Progenitor cell of endocrine pancreas (in vitro differentiated cells): ENCODE measurements around the gene NPAS2. TPM values are rescaled to one million over a fixed set of nuclear protein-coding genes. Genes with fewer than 3 reads are reported as not detected.

ENCODE experiments used
- DNase-seq: peaks from one replicate; pipeline ENCODE4 v3.0.0; 2021; ENCODE audit warnings: low spot score; ENCODE audit not compliant: unreplicated experiment
- H3K27ac Mint-ChIP-seq: 2 replicates; pipeline ENCODE4 v1.8.0; 2021; ENCODE audit warnings: mild to moderate bottlenecking, moderate library complexity, mixed read lengths
- H3K27me3 Mint-ChIP-seq: 2 replicates; pipeline ENCODE4 v1.8.0; 2021; ENCODE audit warnings: mixed read lengths
- H3K36me3 Mint-ChIP-seq: 2 replicates; pipeline ENCODE4 v1.8.0; 2022; ENCODE audit warnings: mixed read lengths; ENCODE audit not compliant: insufficient read depth
- H3K4me1 Mint-ChIP-seq: 2 replicates; pipeline ENCODE4 v1.8.0; 2021; ENCODE audit warnings: low read depth, mixed read lengths
- H3K4me3 Mint-ChIP-seq: 2 replicates; pipeline ENCODE4 v1.8.0; 2021; ENCODE audit warnings: low read depth, mild to moderate bottlenecking, moderate library complexity, mixed read lengths
- H3K9me3 Mint-ChIP-seq: 2 replicates; pipeline ENCODE4 v1.8.0; 2021; ENCODE audit warnings: low read depth, mixed read lengths
- CTCF ChIP-seq: fragments of 200-600 bp; sonication (generic); IDR thresholded peaks from one replicate; pipeline ENCODE4 v1.5.0; 2021; ENCODE audit warnings: antibody characterized with exemption, mild to moderate bottlenecking; ENCODE audit not compliant: unreplicated experiment
- total RNA-seq: library from RNA; stranded (reverse); gene quantifications from 2 replicates; pipeline ENCODE4 v1.2.1, GENCODE V29; 2021

The NPAS2 gene
- total RNA-seq, 1 donor from 2014 or later, result 0.84 TPM

GRCh38 chr2:100987536-100987935 lies 167.6 kb downstream of the NPAS2 start:
- DNase-seq, result no peak
- H3K27ac Mint-ChIP-seq, result no peak overlapping the region
- H3K4me1 Mint-ChIP-seq, result no peaks in the 10 kb centered on the region
- H3K9me3 Mint-ChIP-seq, result no peaks in the 10 kb centered on the region
- TF ChIP-seq CTCF, result no peak
- no peaks in the 10 kb centered on the region for H3K36me3 Mint-ChIP-seq
- peaks cover 17% of the 10 kb centered on the region for H3K27me3 Mint-ChIP-seq
- no peak overlapping the region for H3K4me3 Mint-ChIP-seq

- H3K4me1 Mint-ChIP-seq, result no peaks in the 10 kb centered on the region
- peaks cover 16% of the 10 kb centered on the region for H3K27me3 Mint-ChIP-seq
- no peaks in the 10 kb centered on the region for H3K9me3 Mint-ChIP-seq
- H3K36me3 Mint-ChIP-seq, result no peaks in the 10 kb centered on the region
- no peak for TF ChIP-seq CTCF
- no peak overlapping the region for H3K27ac Mint-ChIP-seq
- DNase-seq, result no peak
- H3K4me3 Mint-ChIP-seq, result no peak overlapping the region
Measured at GRCh38 chr2:100987974-100988373, 168.0 kb downstream of the NPAS2 start.

- no peaks in the 10 kb centered on the region for H3K4me1 Mint-ChIP-seq
- DNase-seq, result no peak
Measured at GRCh38 chr2:100988630-100989417, 168.9 kb downstream of the NPAS2 start.

GRCh38 chr2:100989666-100990065 lies 169.7 kb downstream of the NPAS2 start:
- no peaks in the 10 kb centered on the region for H3K9me3 Mint-ChIP-seq
- no peak for TF ChIP-seq CTCF
- no peak overlapping the region for H3K27ac Mint-ChIP-seq
- H3K4me3 Mint-ChIP-seq, result no peak overlapping the region
- no peaks in the 10 kb centered on the region for H3K36me3 Mint-ChIP-seq
- H3K4me1 Mint-ChIP-seq, result no peaks in the 10 kb centered on the region
- H3K27me3 Mint-ChIP-seq, result peaks cover 16% of the 10 kb centered on the region
- DNase-seq, result no peak

More at GRCh38 chr2:100988630-100989417, 168.9 kb downstream of the NPAS2 start:
- Mint-ChIP-seq H3K27ac (no peak overlapping the region), H3K9me3 (no peaks in the 10 kb centered on the region), H3K4me3 (no peak overlapping the region), H3K36me3 (no peaks in the 10 kb centered on the region), H3K27me3 (peaks cover 16% of the 10 kb centered on the region)
- TF ChIP-seq CTCF, result no peak

- Mint-ChIP-seq H3K27ac (no peak overlapping the region), H3K4me1 (no peaks in the 10 kb centered on the region), H3K27me3 (peaks cover 13% of the 10 kb centered on the region), H3K9me3 (no peaks in the 10 kb centered on the region), H3K36me3 (no peaks in the 10 kb centered on the region), H3K4me3 (no peak overlapping the region)
- TF ChIP-seq CTCF, result no peak
- DNase-seq, result no peak
Measured at GRCh38 chr2:100990166-100990565, 170.2 kb downstream of the NPAS2 start.
